HEK293T (cell line): ENCODE data around the gene BPIFB3.

Experiments
- ELF4 ChIP-seq: fragments of 450-650 bp; IDR thresholded peaks from 2 replicates; pipeline ENCODE4 v1.6.1; 2017; ENCODE audit warnings: antibody characterized with exemption
- FOXM1 ChIP-seq: fragments of 450-650 bp; IDR thresholded peaks from 2 replicates; pipeline ENCODE4 v1.6.1; 2017; ENCODE audit warnings: mild to moderate bottlenecking, borderline replicate concordance
- TF ChIP-seq, protein P1 (sequence below): fragments of 450-650 bp; IDR thresholded peaks from 2 replicates; pipeline ENCODE4 v1.6.1; 2016

DNA sequence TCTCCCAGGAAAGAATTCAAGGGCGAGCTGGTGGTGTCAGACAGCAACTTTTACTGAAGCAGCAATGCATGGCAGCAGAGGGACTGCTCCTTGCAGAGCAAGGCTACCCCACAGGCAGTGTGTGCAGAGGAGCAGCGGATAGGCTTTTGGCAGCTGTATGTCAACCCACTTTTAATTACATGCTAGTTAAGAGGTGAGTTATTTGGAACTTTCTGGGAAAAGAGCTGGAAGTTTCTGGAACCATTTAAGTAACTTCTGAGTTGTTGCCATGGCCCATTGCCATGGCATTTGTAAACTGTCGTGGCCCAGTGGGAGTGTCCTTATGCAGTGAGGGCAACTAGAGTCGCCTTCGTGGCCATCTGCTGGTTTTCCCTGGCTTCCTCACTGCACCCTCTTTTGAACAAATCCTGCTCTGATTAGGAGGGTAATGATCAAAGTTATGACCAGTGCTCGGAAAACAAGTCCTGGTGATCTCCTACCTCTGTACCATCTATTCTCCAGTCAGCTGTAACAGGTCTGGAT lies 59.7 kb downstream of the BPIFB3 start:
- no peak for TF ChIP-seq FOXM1
- TF ChIP-seq, protein P1, sequence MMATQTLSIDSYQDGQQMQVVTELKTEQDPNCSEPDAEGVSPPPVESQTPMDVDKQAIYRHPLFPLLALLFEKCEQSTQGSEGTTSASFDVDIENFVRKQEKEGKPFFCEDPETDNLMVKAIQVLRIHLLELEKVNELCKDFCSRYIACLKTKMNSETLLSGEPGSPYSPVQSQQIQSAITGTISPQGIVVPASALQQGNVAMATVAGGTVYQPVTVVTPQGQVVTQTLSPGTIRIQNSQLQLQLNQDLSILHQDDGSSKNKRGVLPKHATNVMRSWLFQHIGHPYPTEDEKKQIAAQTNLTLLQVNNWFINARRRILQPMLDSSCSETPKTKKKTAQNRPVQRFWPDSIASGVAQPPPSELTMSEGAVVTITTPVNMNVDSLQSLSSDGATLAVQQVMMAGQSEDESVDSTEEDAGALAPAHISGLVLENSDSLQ, result no peak
- TF ChIP-seq ELF4, result no peak
